SW 1271 (cell line): Measurements from ENCODE around the gene ARID3C.

Experiments used
- DNase-seq, 2 experiments: peaks; one replicate each; lab custom pipeline; 2025; lab: John Stamatoyannopoulos, UW

ARID3C gene

DNA sequence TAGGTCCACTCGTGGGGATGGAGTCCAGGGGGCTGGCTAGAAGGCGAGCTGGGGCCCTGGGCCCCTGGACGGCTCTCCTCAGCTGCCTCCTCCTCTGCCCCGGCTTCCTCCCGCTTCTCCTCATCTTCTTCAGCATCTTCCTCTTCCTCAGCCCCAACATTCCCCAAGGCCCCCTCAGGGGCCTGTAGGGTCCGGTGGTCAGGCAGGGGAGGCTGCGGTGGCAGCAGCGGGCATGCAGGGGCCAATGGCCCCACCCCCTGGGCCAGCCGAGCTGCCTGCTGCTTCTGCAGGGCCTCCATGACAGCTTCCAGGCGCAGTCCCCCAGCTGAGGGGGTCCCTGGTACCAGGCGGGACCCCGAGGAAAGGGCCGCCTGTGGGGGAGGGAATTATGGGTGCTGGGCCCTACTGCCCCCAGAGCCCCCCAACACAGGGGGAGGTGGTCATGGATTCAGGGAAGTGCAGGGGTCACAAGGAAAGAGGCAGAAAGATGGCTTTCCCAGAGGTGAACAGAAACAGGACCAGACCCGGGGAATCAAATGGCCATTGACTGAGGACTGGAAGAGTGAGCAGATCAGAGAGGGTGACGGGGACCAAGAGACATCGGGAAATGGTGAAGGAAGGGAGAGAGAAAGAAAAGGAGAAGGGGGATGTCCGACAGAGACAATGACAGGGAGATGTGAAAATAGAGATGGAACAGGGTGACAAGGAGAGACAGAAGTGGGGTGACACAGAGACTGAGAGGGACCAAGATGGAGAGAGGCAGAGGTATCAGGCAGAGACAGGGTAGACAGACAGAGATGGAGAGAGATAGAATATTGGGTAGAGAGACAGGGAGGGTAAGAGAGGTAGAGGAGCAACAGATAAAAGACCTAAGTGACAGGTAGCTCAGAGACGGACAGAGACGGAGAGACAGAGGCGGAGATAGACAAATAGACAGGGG lies 880 bp downstream of the ARID3C start:
- DNase-seq: no peak

DNA sequence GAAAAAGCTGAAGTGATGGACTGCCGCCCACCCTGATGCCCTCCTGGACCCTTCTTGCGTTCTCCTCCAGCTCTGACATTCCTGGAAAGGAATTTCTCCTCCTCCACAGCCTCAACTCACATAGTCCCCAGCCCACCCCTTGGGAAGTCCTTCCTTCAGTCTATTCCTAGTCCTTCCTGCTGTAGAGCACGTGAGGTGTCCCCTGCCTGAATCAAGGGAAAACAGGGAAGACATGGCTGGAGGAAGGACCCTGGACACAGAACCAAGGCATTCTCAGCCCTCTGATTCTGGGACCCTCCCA lies 3.7 kb downstream of the ARID3C start:
- no peak for DNase-seq

DNA sequence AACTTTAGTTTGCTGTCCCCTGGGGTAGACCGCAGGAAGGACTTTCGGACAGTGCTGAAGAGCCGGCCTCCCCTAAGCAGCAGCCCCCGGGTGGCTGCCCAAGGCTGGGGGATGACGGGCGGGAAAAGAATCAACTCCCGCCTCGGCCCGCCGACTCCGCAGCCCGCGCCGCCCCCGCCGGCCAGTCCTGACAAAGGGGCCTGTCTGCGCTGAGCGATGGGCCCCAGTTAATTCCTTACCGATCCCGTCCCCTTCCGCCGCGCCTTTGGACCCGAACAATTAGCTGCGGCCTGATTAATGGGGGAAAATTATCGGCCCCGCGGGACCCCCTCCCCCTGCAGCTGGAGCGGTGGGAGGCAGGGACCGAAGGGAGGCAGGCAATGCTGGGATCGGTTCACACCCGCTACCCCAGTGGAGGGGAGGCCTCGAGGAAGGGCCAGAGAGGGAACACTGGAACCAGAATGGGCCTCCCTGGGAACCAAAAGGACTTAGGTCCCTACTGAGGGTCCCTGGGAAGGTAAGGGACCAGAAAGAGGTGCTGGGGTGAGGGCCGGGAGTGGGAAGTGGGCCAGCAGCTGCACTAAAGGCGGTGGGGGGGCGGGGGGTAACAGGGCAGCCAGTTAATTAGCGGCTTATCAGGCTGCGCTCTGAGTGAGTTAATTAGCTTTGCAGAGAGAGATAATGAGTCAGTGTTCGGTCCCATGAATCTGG lies 4.2 kb downstream of the ARID3C start:
- no peak for DNase-seq

DNA sequence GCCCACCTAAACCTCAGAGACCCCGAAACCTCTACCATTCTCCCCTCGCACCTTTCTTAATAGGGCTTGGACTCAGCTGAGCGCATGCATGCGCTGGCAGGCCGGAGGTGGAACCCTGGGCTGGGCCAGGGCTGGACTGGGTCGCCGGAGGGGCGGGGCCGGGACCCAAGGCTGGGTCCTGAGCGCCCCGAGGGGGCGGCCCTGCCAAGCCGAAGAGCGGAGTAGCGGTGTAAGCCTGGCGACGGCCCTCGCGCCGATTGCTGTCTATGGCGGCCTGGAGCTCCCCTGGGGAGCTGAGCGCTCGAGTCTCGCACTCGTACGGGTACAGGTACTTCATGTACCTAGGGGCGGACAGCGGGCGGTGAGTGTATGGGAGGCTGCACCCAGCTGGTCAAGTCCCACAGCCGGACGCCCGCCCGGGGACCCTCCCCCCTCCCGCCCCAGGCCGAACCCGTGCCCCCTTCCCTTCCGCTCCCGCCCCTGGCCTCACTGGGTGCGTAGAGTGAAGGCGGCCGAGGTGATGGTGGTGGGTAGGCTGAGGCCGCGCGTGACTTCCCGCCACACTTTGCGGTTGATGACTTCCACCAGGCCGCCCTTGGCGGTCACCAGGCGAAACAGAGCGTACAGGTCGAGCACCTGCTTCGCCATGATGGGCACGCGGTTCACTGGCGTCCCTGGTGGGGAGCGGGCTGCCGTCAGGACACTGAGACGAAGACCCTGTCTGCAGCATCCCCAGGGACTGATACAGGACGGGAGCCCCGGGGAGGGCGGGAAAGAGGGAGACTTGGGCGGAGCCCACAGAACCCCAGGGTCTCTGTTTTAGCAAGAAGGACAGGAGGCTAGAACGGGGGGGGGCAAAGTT lies 5.3 kb downstream of the ARID3C start:
- DNase-seq: no peak

DNA sequence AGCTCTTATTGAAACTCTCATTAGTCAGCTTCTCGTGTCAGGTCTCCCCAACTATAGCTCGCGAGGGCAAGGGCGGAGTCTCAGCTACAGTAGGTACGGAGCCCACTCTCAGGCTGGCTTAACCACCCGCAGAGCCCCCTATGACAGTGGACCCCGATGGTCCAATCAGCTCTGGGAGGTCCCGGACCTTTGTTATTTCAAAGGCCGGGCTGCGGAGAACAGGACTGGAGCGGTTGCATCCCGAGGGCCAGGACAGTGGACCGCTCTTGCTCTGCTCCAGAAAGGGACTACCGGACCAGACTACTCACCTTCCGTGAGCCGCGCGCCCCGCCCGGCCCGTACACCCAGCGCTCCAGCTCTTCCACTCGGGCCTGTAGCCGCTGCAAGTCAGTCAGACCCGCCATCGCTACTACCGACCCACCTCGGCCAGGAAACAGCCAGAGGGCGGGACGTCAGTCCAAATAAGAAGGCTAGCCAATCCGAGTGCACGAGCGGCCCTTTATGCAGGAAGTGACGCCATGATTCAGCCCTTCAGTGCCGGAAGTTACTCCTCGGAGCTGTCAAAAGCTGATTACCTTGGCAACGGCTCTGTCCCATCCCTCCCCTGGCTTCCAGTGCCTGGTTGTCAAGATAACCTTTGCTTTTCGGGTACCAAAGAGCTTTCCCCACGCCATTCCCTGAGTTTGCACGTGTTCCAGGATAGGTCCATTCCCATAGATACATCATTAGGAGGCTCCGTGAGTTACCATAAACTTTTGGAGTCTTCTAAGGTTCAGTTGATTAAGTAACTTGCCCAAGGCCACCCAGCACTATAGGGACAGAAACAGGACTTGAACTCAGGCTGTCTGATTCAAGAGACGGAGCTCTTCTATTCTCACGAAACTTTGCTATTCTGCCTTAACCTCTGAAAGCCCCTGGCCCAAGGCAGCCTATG lies 8.5 kb downstream of the ARID3C start, which contains the start of gene DCTN3:
Gene DCTN3 (minus strand): TSS at position 435 of the 934 bp plus-strand sequence. CDS start 31 bp downstream, at position 404.
- peak; percentile 73 to 92 for DNase-seq

DNA sequence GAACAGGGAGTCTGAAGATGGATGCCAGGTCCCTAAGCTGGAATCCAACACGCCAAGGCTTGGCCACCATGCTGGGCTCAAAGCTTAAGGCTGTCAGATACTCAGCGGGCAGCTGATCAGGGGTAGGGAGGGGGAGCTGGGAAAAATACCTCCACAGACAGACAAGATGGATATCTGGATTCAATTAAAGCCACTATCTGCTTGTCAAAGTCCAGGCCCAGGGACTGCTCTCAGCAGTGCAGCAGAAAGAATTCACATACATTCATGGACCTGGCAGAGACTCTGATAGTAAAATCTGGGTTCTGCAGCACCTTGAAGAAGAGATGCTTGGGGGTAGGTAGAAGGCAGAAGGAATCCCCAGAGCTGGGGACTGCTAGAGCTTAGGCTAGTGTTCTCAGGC lies 13.7 kb downstream of the ARID3C start:
- DNase-seq: no peak

DNA sequence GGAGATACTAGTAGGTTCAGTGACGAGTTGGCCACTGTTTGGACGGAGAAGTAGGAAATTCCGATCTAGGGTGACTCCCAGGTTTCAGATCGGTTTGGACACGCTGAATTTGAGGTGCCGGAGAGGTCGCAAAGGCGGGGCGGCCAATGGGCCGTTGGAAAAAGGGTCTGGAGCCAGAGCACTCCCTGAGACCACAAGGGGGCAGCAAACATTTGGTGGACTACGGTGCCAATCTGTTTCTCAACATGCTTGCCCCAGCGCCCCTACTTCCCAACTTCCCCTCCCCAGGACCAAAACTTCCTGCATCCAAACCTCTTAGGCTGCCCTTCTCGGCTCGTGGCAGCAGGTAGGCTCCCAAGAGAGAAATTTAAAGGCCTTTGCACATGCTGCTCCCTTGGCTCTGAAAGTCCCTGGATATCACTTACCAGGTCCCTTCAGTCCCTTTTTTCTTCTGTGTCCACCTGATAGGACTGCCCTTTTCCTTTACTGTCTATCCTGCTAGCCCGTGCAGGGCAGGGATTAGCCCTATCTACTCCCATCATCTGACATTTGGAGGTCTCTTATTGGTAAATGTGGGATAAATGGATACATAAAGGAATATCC lies 16.0 kb downstream of the ARID3C start:
- peak; percentile 13 to 57 for DNase-seq

DNA sequence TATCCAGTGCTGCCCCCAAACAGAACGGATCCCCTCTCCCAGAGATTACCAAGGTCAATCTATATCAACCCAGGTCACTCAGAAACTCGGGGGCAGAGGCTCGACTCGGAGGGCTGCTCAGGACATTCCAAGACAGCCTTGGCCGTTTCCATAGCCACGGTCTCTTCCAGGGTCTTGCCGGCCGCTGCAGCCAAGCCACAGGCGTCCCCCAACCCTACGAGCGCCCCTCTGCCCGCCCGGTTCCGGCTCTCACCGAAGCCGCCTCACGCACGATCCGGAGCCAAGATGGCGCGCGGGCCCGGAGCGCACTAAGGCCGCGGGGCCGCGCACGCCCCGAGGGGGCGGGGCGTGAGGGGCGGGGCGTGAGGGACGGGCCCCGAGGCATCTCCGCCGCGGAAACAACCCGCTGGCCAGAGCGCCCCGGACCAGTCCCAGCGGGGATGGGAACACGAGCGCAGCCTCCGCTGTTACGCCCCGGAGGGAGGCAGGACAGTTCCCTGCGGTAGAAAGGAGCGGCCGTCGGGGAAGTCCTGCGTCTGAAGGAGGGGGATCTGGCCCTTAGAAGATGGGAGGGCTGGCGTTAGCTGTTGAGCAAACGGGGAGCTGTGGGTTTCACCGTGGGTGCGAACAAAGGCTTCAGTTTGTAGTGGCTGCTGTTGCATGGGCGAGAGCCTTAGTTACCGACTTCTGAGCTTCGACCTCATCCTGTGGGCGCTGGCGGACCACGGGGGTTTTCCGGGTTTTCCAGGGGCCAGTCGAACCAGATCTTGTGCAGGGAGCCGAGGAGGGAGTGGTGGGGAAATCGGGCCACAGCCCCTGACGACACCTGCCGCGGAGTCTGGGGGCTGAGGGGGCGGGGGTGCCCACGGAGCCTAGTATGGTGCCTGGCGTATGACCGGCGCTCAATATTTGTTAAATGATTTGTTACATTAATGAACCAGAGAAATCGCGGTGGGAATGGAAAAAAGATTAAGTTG lies 16.8 kb downstream of the ARID3C start, which contains the start of gene RPP25L:
Gene RPP25L (minus strand): TSS at position 287 of the 977 bp plus-strand sequence. CDS start 801 bp downstream, outside the sequence.
- DNase-seq: peak in 1 of 2 experiments; percentile 52

DNA sequence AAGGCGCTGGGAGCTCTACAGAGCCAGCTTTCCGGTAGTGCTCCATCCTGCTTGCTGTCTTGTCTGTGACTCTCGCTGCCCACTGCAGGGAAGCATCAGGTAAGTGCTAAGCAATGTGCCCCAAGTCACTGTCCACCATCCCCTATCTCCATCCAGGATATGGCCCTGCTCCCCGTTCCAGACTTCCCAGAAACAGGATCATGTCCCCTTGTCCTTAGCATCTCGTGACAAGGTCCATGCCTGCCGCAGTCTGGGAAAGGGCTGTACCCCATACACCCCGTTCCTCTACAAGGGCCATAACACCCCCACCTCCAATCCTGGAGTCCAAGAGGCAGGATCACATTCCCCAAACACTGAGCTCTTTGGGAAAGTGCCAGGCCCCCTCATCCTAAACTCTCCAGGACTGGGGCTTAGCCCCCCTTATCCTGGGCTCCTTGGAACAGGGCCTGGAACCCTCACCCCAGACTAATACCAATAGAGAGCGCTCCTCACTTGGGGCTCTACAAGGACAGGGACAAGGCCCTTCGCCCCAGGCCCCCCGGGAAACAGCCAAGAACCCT lies 17.5 kb downstream of the ARID3C start:
- DNase-seq: no peak

DNA sequence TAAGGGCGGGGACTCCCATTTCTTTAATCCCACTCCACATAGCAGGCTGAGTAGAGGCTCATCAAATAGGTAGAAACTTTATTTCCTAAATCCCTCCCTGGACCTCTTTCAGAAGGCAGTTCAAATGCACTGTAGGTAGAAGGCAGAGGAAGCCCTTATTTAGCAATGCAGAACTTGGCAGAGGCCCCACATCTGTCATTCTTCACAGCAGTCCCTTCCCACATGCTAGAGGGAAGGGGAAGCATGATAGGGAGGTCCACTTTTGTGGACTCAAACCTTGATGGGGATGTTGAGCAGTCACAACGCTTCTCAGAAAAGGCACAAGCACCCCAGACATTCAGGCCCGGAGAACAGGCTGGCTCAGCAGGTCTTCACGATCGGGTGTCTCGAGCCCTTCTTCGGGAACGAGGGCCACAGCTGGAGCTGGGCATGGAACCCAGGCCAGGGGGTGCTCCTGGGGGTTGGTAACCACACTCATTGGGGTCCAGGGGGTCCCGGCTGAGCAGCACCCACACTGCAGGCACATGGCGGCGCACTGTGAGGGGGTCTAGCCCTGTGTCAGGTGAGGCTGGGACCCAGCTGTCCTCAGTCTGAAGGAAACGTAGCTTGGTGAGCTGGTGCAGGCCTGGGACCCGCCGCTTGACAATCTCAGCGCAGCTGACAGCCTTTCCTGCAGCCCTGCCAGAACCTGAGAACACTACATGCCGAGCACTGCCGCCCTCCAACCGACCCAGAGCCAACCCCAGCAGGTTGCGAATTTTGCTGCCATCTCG lies 18.2 kb downstream of the ARID3C start:
- DNase-seq: no peak

DNA sequence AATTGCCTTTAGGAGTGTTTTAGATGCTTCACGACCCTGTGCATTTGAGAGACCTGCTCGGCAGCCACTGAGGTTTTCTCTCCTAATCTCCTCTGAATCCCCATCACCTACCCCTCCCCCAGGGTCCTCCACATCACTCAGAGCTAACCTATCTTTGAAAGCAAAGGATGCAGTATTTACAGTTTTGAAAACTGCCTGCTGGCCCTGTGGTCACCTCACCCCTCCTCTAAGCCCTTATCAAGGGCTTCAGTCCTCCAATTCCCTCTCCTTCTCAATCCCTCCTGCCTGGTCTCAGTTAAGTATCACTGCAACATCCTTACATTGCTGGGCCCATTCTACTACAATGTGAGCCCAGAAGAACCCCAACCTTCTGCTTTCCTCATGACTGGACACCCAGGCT lies 21.5 kb downstream of the ARID3C start:
- DNase-seq: no peak

DNA sequence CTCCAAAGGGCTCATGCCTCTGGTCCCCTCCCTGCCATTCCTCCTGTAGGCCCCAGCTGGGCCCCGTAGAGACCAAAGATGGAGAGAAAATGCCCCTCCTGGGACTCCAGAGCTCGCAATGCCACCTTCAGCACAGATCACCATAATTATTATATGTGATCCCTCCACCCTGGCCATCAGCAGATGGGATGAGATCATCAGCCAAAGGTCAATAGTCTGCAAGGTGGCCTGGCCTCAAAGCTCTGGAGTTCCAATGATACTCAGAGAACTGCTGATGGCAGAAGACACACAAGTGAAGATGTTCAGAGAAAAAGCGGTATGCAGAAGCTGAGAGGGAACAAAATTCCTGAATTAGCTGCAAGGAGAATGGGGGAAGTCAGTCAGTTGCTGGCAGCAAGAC lies 22.0 kb downstream of the ARID3C start:
- DNase-seq: no peak

DNA sequence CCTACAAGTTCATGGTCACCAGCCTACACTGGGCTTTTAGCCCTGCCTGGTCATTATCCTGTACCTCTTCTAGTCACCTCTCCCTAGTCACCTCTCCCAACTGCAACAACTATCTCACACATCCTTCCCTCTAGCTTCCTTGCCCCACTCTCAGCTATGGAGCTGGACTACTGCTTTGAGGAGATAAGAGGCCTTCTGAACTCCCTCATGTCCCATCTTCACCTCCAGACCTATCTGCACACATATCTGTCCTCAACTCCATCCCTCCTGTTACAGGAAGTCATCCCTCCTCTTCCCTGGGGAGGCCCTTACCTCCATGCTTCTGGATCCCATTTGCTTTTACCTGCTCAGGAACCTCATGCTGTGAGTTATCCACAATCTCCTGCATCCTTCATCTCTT lies 22.7 kb downstream of the ARID3C start:
- DNase-seq: no peak

DNA sequence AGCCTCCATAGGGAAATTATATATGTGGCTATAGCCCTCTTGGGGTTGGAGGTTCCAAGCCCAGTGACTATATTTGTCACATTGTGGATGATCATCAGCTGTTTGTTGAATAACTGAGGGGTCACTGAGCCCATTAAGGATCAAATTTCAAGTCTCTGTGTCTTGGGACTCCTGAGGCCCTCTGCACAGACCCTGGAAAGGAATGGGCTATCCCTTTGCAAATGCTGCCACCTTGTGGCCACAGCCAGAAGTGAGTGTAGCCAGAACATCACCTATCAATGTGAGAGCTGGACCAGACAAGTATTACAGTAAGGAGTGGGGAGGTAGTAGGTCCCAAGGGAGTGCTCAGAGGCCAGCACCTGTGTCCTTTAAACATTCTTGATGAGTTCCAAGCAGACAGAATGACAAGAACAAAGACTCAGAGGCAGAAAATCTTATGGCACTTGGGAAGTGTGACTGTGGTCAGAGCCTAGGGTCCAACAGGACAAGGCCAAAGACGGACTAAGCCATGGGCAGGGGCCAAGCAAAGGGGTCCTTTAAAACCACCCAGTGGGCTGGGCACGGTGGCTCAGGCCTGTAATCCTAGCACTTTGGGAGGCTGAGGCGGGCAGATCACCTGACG lies 25.1 kb downstream of the ARID3C start:
- DNase-seq: peak in 1 of 2 experiments; percentile 36

DNA sequence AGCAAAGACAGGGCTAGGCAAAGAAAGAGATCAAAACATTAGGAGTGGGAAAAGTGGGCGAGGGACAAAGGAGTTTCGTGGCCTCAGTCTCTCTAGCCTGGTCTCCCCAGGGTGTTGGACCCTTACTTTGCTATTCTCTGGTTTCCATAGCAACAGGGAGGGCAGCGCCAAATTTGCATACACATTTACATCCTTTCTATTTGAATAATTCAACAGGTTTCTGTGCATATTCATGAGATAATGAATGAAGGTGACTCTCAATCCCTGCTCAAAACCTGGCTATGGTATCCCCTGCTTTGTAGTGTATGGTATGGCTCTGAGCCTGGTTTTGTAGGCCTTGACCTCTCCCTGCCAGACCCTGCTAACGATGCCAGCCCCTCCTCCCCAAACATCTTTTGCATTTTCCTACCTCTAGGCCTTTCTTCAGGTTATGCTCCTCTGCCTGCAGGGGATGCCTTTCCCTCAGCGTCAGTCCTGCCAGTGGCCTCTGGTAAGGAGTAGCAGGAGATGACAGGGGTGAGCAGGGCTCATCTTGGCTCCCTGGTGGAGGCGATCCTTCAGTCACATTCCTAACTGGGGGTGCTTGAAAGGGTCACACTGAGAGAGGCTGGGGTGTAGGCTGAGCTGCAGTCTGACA lies 26.8 kb downstream of the ARID3C start:
- no peak for DNase-seq

DNA sequence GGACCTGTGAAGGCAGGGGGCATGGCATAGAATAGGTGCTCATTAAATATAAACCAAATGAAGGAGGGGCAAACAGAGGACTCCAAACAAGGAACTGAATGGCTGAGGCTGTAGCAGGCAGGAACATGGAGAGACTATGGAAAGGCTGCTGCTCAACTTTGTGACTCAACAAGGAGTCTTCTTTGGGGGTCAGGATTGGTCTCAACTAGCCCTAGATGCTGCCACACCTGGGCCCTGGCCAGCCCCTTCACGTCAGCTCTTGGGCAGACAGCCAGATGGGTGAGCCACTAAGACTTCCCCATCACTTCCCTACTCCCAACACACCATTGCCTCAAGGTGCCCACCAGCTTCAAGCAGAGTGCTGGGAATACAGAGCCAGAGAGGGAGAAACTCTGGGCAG lies 28.0 kb downstream of the ARID3C start:
- DNase-seq: no peak

DNA sequence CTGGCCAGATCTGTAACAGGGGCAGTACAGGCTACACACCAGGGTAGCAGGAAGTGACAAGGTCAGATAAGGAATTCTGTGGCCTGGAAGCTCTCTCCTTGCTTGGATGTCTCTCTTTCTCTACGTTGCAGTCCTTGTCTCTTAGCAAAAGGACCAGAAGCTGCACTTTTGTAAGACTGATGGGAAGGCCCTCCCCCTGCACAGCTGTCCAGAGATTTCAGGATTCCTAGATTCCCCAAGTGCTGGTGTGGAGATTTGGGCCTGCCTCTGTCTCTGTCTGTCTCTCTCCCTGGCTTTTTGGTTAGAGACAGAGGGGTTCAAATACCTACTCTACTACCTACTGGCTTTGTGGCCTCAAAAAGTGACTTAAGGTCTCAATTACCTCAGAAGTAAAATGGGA lies 29.3 kb downstream of the ARID3C start:
- DNase-seq: no peak
